ENCODE results near the gene COL4A5. TPM values are rescaled to one million over a fixed set of nuclear protein-coding genes. Genes with fewer than 3 reads are reported as not detected.

The COL4A5 gene
- total and polyA plus RNA-seq, 8 donors, result 15.5 to 203 (median 166) TPM

DNA sequence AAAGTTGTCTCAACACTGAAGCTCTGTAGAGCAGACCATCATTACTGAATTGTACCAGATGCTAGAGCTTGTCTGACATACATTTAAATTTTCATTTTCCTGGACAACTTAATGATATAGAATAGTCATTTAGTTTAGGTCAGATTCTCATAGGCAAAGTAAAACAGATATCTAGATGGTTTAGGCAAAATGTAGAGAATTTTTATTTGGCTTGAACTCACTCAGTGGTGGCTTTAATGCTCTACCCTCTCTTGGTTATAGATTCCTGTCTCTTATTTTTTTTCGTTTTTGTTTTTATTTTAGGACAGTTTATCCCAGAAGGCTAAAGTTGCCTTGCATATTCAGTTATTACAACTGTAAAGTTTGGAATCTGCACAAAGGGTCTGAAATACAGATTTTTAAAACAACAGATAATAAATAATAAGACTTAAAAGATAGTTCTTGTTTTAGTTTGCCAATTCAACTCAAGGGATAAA is 300.7 kb downstream of the COL4A5 start:
- Histone ChIP-seq H3K27ac (no peak overlapping the region), H3K4me1 (no peaks in the 10 kb centered on the region), H3K9me3 (no peaks in the 10 kb centered on the region), H3K36me3 (no peaks in the 10 kb centered on the region), H3K27me3 (peaks cover 50 to 57% of the 10 kb centered on the region in 2 donors), H3K4me3 (no peak overlapping the region)
- TF ChIP-seq, protein P1, sequence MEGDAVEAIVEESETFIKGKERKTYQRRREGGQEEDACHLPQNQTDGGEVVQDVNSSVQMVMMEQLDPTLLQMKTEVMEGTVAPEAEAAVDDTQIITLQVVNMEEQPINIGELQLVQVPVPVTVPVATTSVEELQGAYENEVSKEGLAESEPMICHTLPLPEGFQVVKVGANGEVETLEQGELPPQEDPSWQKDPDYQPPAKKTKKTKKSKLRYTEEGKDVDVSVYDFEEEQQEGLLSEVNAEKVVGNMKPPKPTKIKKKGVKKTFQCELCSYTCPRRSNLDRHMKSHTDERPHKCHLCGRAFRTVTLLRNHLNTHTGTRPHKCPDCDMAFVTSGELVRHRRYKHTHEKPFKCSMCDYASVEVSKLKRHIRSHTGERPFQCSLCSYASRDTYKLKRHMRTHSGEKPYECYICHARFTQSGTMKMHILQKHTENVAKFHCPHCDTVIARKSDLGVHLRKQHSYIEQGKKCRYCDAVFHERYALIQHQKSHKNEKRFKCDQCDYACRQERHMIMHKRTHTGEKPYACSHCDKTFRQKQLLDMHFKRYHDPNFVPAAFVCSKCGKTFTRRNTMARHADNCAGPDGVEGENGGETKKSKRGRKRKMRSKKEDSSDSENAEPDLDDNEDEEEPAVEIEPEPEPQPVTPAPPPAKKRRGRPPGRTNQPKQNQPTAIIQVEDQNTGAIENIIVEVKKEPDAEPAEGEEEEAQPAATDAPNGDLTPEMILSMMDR (IDR thresholded peaks at IDR 0.05), result no peak
- no peak for ATAC-seq
- DNase-seq, result no peak
- intact Hi-C loops (cut with DNase I), result no loop called here

Other genes starting within 250 kb of the COL4A5 start
- 1 to 10 TPM; 1.2 to 1.4 TPM for gene COL4A6, start 1.4 kb upstream of the COL4A5 start, total RNA-seq
- gene COL4A6, start 1.4 kb upstream of the COL4A5 start, polyA plus RNA-seq (ENCODE audit: insufficient read length in 6 of 6), result 10 to 100 TPM; 11.2 to 17.5 (median 15.4) TPM